ENCODE results near the gene C10orf120. TPM values are rescaled to one million over a fixed set of nuclear protein-coding genes. Genes with fewer than 3 reads are reported as not detected.

The C10orf120 gene
- not detected in 2 replicates for total RNA-seq

DNA sequence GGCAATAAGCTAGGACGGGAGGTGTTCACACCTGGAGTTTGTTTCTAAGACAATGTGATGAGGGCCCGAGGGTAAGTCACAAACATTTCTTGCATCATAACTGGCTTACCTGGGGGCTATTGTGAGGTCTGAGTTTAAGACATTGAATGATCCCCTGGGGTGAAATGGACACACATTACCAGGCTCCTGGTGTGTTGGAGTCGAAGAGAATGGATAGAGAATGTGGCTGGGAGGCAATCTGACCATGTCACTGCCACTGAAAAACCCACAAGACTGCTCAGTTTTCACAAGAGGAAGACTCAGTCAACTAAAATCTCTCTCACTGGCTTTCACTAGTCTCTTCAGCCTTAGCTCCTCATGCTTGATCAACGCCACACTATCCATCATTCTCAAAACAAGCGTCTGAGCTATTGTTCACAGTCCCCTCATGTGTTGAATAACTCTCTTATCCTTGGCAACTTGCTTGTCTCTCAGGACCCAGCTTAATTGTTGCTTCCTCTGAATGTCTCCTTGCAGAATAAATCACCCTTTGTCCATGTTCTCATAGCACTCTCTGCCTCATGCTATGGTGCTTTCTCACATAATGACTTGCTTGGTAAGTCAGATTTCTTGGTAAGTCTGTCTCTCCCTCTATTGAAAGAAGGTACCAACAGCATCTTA lies at the start of gene C10orf120:
C10orf120 (minus strand) TSS at position 51 of the 660 bp plus-strand sequence. CDS start 56 bp downstream, outside the sequence.

Other genes with a start within 250 kb of the C10orf120 start
- not detected in 2 replicates for gene ARMS2, start 245.2 kb downstream of the C10orf120 start, total RNA-seq
- 159 and 177 TPM in 2 replicates for gene HTRA1, start 238.3 kb downstream of the C10orf120 start, total RNA-seq
- under 0.01 TPM in 2 replicates for gene DMBT1, start 139.1 kb downstream of the C10orf120 start, total RNA-seq
- gene CUZD1, start 146.0 kb upstream of the C10orf120 start, total RNA-seq: 0.58 and 0.66 TPM in 2 replicates
- gene FAM24B, start 179.7 kb upstream of the C10orf120 start, total RNA-seq: 4.1 and 4.2 TPM in 2 replicates
- gene FAM24A, start 210.8 kb upstream of the C10orf120 start, total RNA-seq: not detected in 2 replicates

All from smooth muscle cell of trachea (primary cell).